Fibroblast of pulmonary artery (primary cell): ENCODE measurements around the gene BCR.
"Not testable (repeated sequence)": the region's sequence is repeated elsewhere in the genome, so short reads cannot be mapped to it uniquely, and the experiment has no call there.

ENCODE experiments used
- DNase-seq: peaks from one replicate; pipeline ENCODE4 v3.0.0-alpha.2; 2010; ENCODE audit warnings: low read depth
- H3K4me3 ChIP-seq: replicated peaks from 2 replicates; pipeline ENCODE4 v1.5.1; 2011; ENCODE audit warnings: low read depth, mild to moderate bottlenecking, control low read depth, low read length, moderate library complexity
- TF ChIP-seq, protein P1 (sequence below): IDR thresholded peaks from 2 replicates; pipeline ENCODE4 v1.5.1; 2011; ENCODE audit warnings: mild to moderate bottlenecking, control low read depth, low read length, inconsistent platforms; ENCODE audit errors: missing control alignments

The BCR gene

DNA sequence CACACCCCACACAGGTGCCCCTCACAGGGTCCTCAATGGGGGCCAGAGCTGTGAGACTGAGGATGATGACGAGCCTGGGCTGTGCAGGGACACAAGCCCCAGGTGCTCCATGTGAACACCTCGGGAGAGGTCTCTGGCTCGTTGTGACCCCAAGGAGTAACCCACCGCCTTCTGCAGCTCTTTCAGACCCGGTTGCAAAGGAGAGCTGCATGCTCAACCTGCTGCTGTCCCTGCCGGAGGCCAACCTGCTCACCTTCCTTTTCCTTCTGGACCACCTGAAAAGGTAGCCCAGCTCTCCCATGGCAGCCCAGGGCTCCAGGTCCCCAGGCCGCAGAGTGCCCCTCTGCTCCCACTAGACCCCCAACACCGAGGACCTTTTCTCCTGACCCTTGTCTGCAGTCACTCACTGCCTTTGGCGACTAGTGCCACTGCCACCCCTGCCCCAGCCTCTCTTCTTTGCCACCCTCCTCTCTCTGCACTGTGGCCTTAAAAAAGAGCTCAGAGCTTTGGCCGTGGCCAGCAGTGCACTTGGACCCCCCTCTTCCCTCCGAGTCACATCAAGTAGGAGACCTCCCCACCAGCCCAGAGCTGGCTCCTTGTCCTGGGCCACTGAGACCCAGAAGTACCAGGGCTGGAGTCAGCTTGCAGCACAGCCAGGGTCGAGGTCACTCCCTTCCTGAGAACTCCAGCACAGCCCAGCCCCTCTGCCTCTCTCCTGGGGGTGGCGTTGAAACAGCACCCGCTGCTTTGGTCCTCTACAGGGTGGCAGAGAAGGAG is 133.7 kb downstream of the BCR start:
- no peak for DNase-seq
- TF ChIP-seq, protein P1, sequence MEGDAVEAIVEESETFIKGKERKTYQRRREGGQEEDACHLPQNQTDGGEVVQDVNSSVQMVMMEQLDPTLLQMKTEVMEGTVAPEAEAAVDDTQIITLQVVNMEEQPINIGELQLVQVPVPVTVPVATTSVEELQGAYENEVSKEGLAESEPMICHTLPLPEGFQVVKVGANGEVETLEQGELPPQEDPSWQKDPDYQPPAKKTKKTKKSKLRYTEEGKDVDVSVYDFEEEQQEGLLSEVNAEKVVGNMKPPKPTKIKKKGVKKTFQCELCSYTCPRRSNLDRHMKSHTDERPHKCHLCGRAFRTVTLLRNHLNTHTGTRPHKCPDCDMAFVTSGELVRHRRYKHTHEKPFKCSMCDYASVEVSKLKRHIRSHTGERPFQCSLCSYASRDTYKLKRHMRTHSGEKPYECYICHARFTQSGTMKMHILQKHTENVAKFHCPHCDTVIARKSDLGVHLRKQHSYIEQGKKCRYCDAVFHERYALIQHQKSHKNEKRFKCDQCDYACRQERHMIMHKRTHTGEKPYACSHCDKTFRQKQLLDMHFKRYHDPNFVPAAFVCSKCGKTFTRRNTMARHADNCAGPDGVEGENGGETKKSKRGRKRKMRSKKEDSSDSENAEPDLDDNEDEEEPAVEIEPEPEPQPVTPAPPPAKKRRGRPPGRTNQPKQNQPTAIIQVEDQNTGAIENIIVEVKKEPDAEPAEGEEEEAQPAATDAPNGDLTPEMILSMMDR = no peak
- no peak overlapping the region for H3K4me3 ChIP-seq

DNA sequence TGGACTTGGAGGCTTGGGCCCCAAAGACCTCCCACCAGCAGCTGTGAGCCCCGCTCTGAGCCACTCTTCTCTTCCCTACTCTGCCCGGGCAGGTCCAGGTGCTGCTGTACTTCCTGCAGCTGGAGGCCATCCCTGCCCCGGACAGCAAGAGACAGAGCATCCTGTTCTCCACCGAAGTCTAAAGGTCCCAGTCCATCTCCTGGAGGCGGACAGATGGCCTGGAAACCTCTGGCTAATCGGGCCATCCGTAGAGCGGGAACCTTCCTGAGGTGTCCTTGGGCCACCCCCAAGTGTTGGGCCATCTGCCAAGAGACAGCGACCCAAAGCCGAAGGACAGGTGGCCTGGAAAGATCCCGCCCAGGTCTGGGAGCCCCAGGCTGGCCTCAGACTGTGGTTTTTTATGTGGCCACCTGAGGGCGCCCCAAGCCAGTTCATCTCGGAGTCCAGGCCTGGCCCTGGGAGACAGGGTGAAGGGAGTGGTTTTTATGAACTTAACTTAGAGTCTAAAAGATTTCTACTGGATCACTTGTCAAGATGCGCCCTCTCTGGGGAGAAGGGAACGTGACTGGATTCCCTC is 135.1 kb downstream of the BCR start:
- DNase-seq = peak; percentile 74
- TF ChIP-seq, protein P1 = peak; percentile 50

DNA sequence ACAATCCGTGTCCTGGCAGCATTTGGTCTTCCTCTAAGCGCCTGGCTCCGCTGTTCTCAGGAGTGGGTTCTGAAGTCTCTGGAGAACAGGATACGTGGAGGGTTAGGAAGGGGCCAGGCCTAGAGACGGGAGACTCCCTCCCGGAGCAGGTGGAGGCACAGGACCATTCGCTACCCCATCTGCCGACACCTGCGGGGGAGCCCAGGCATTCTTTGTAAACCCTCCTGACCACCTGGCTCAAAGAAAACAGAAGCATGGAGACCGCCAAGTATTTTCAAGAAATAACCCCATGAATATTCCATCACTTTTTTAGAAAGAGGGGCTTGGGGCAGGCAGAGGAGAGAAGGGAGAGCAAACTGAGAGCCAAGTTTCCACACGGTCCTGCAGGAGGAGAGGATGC is 136.3 kb downstream of the BCR start:
- H3K4me3 ChIP-seq, DNase-seq: not testable (repeated sequence)

More for the DNA sequence above, 135.1 kb downstream of the BCR start:
- no peak overlapping the region for H3K4me3 ChIP-seq

DNA sequence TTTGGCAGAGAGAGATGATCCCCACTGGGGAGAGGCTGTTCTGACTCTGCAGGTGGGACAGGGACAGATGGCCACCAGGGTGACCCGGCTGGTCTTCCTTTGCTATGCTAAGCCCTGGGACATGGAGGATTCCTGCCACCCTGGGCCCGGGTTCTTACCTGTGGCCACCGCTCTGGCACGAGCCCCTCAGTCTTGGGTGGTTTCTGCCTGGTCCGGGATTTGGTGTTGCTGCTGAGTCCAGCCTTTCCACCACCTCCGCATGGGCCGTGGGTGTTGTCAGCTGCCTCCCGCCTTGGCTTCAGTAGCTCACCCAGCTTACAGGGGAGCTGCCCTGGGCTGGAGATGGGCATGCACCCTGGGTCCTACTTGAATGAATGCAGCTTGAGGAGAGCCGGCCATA is 138.0 kb downstream of the BCR start:
- H3K4me3 ChIP-seq, DNase-seq: not testable (repeated sequence)

DNA sequence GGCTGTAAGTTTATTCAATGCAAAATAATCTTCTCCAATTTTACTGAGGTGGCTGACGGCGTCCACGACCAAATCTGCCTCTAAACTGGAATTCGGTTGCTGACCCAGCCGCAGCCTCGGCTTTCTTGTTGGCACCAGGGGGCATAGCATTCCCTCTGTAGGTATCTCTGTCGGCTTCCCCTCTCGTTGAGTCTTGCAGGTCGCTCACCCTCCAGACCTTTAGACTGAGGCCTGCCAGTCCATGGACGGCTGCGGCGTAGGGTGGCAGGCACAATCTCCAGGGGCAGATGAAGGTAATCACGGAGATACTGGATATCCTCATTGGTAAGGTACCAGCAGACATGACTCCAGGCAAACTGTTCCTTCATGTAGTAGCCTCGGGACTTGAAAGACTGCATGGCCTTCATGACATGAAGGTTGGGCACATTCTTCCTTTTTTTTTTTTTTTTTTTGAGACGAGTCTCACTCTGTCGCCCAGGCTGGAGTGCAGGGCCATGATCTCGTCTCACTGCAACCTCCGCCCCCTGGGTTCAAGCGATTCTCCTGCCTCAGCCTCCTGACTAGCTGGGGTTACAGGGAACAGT is 142.3 kb downstream of the BCR start:
- not testable (repeated sequence) for H3K4me3 ChIP-seq, DNase-seq

DNA sequence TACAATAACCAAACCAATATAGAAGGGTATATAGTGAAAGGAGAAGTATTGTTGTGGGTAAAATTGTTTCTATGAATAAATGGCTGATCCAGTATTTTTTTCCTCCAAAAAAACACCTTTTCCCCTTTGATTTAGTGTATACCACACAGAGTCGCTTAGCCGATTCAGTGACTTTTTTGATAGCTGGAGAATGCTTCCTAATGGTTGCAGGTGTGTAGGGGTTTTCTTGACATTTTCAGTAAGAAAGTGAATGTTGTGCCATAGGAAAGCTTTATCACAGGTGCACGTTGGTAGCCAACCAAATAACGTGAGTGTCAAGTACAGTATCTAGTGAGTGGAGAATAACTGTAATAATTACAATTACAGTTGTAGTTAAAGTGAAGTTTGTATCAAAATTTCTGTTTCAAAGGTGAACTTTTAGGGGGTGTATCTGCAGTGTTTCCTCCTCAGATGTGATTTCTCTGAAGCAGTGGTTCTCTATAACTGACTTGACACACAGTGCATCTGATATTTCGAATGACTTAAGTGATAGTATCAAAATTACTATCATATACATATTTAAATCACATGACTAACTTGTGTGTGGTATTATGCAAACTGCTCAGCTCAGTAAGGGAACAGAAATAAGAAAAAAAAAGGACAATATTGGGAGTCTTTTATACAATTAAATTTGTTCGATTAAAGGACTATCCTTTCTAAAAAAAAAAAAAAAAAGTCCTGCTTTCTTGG is 143.8 kb downstream of the BCR start:
- not testable (repeated sequence) for DNase-seq, H3K4me3 ChIP-seq

DNA sequence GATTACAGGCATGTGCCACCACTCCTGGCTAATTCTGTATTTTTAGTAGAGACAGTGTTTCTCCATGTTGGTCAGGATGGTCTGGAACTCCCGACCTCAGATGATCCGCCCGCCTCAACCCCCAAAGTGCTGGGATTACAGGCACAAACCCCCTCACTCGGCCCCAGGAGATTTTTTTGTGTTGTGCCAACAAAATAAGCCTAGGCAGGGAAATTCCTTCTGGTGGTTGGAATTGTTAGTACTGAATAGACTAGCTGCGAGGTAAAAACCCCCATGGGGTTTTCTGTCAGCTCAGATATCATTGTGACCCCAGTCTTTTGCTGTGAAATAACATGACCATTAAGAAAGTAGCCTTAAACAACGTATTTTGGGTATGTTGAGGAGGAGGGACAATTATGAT is 144.9 kb downstream of the BCR start:
- TF ChIP-seq, protein P1 = no peak
- DNase-seq = no peak
- no peak overlapping the region for H3K4me3 ChIP-seq

DNA sequence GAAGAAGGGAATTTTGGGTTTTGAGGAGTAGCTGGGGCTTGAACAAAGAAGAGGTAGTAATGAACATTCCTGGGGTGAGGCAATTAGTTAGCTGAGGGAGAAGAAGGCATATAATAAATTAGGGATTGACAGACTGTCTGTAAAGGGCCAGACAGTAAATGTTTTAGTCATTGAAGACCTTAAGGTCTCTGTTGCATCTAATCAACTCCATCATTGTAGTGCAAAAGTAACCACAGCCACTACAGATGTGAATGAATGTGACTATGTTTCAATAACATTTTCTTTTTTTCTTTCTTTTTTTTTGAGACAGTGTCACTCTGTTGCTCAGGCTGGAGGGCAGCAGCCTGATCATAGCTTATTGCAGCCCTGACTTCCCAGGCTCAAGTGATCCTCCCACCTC is 153.5 kb downstream of the BCR start:
- DNase-seq, H3K4me3 ChIP-seq: not testable (repeated sequence)

DNA sequence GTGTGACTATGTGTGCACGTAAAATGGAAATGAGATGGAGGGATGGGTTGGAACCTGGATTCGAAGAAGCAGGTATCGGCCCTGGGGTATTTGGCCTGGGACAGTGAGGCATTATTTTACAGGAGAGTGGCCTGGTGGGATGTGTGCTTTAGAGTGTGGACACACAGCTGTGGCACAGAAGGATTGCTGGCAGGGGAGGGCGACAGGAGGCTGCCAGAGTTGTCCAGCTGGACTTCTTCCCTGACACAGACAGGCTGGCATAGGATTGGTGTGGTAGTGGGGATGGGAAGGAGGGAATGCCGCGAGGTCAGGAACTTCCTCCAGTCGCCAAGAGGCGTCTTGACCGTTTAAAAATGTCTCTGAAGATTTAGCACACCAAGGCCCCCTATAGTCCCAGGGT is 157.4 kb downstream of the BCR start:
- DNase-seq, H3K4me3 ChIP-seq: not testable (repeated sequence)

DNA sequence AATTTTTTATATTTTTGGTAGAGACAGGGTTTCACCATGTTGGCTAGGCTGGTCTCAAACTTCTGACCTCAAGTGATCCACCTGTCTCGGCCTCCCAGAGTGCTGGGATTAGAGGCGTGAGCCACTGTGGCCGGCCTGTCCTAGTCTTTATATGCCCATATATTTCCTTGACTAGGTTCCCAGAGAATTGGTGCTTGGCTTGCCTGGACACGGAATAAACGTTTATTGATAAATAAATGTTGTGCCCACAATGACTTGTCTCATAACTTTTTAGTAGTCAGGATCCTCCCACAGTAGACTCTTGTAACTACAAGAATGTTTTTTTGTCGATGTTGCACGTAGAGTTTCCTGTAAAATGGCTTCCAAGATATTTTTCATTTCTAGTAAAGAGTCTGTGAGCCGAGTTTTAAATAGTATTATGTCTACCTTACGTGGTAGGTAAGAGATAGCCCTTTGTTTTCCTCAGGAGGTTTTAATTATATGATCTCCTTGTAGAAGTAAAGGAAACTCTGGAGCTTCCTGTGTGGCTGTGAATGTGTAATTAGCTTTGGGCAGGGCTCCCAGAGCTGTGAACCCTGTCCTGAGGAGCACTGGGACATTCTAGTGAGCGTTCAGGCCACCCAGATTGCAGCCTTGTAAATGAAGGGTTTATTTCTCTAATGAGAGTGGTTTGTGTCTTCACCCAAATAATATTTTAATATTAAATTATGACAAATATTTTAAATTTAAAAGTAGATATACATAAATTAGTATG is 161.8 kb downstream of the BCR start:
- not testable (repeated sequence) for DNase-seq

More for the DNA sequence above, 161.8 kb downstream of the BCR start:
- H3K4me3 ChIP-seq = not testable (repeated sequence)
